GM21526 (cell line): ENCODE measurements around the gene IL17RE.
"Not testable (repeated sequence)": the region's sequence is repeated elsewhere in the genome, so short reads cannot be mapped to it uniquely, and the experiment has no call there.

Source experiments
- ATAC-seq: cut with Tn5 transposase; IDR thresholded peaks from one replicate; pipeline ENCODE4 v1.9.1; 2021; ENCODE audit warnings: moderate library complexity; ENCODE audit not compliant: unreplicated experiment, low FRiP score

IL17RE gene

GRCh38 chr3:9878700-9879099, 23.9 kb upstream of the IL17RE start:
- no peak for ATAC-seq

GRCh38 chr3:9879830-9880549, 22.7 kb upstream of the IL17RE start, which contains the start of gene CIDEC:
CIDEC (minus strand) TSS chr3:9880253; CDS start chr3:9878486, 1,767 bp downstream.
- no peak for ATAC-seq

GRCh38 chr3:9881441-9881840, 21.2 kb upstream of the IL17RE start:
- no peak for ATAC-seq

- ATAC-seq = no peak
These were observed 18.7 kb upstream of the IL17RE start for GRCh38 chr3:9883706-9884554.

- no peak for ATAC-seq
These were observed 18.0 kb upstream of the IL17RE start for GRCh38 chr3:9884555-9885165.

GRCh38 chr3:9886328-9886727, 16.3 kb upstream of the IL17RE start:
- no peak for ATAC-seq

GRCh38 chr3:9887480-9887879, 15.2 kb upstream of the IL17RE start:
- ATAC-seq = no peak

GRCh38 chr3:9888540-9888939, 14.1 kb upstream of the IL17RE start:
- no peak for ATAC-seq

GRCh38 chr3:9889405-9889804, 13.2 kb upstream of the IL17RE start:
- no peak for ATAC-seq

GRCh38 chr3:9890249-9891071, 12.2 kb upstream of the IL17RE start, which contains the start of gene JAGN1:
JAGN1 (plus strand) TSS chr3:9890610; CDS start chr3:9890723, 113 bp downstream.
- peak; percentile 75 for ATAC-seq

- ATAC-seq = no peak
These were observed 11.5 kb upstream of the IL17RE start for GRCh38 chr3:9891072-9891622.

GRCh38 chr3:9893739-9894138, 8.9 kb upstream of the IL17RE start:
- ATAC-seq = no peak

- ATAC-seq = not testable (repeated sequence)
These were observed 6.9 kb upstream of the IL17RE start for GRCh38 chr3:9895715-9896114.

- not testable (repeated sequence) for ATAC-seq
These were observed 5.8 kb upstream of the IL17RE start for GRCh38 chr3:9896755-9897407.

GRCh38 chr3:9897408-9898372, 5.0 kb upstream of the IL17RE start:
- ATAC-seq = no peak

GRCh38 chr3:9898467-9899241, 4.0 kb upstream of the IL17RE start:
- no peak for ATAC-seq

- ATAC-seq = no peak
These were observed 3.3 kb upstream of the IL17RE start for GRCh38 chr3:9899289-9899791.
